GM12873 (cell line): ENCODE measurements around the gene OTOL1.

Experiments
- CTCF ChIP-seq: IDR thresholded peaks from 2 replicates; pipeline ENCODE4 v1.5.1; 2012; ENCODE audit warnings: low read depth, mild to moderate bottlenecking, moderate library complexity, low read length, control low read depth; ENCODE audit not compliant: insufficient read depth; ENCODE audit errors: missing control alignments

The OTOL1 gene

GRCh38 chr3:161500068-161500796 lies 3.6 kb downstream of the OTOL1 start:
- no peak for TF ChIP-seq CTCF

GRCh38 chr3:161503271-161503670 lies 6.7 kb downstream of the OTOL1 start:
- TF ChIP-seq CTCF: no peak

GRCh38 chr3:161508852-161509477 lies 12.4 kb downstream of the OTOL1 start:
- TF ChIP-seq CTCF: peak; percentile 40

GRCh38 chr3:161510510-161511260 lies 14.1 kb downstream of the OTOL1 start:
- TF ChIP-seq CTCF: no peak

- no peak for TF ChIP-seq CTCF
These were observed 27.3 kb downstream of the OTOL1 start for GRCh38 chr3:161523916-161524315.

GRCh38 chr3:161531930-161532329 lies 35.3 kb downstream of the OTOL1 start:
- no peak for TF ChIP-seq CTCF

- no peak for TF ChIP-seq CTCF
These were observed 44.0 kb downstream of the OTOL1 start for GRCh38 chr3:161540594-161540993.
